GF-D8 (cell line): ENCODE data around the gene BCL6B.
"Not testable (repeated sequence)": the region's sequence is repeated elsewhere in the genome, so short reads cannot be mapped to it uniquely, and the experiment has no call there.

Source experiments
- DNase-seq: peaks from one replicate; lab custom pipeline; 2025; lab: John Stamatoyannopoulos, UW

Gene BCL6B

DNA sequence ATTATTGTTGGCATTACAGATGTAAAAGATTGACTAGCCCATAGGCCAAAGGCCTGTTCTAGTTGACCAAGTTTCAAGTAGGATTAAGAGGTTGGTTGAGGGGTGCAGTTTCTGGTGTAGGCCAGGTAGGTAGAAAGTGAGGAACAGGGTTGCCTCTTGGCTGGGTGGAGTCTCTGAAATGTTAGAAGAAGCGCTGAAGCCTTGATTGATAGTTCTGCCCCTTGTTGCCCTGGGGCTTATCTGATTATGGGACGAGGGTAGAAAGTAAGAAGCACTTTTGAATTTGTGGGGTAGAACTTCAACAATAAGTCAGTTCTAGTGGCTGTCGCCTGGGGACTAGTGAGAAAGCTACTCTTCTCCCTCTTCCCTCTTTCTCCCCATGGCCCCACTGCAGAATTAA is 6.2 kb downstream of the BCL6B start:
- no peak for DNase-seq

DNA sequence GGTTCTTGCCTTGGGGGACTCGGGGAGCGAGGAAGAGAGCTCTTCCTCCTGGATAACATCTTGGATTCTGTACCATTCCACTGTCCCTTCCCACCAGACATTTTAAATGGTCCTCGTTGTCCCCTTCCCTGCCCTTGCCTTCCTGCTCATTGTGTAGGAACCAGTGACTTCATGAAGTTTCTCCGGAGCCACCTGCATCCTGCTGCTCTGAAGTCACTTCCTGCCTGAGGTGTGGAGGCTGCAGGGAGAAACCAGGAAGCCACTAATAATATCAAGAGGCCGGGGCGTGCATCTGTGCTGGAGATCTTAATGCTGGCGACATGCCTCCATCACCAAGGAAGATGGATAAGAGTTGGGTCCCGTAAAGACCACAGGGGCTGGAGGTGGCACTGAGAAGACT is 6.8 kb downstream of the BCL6B start:
- DNase-seq, result peak; percentile 17

DNA sequence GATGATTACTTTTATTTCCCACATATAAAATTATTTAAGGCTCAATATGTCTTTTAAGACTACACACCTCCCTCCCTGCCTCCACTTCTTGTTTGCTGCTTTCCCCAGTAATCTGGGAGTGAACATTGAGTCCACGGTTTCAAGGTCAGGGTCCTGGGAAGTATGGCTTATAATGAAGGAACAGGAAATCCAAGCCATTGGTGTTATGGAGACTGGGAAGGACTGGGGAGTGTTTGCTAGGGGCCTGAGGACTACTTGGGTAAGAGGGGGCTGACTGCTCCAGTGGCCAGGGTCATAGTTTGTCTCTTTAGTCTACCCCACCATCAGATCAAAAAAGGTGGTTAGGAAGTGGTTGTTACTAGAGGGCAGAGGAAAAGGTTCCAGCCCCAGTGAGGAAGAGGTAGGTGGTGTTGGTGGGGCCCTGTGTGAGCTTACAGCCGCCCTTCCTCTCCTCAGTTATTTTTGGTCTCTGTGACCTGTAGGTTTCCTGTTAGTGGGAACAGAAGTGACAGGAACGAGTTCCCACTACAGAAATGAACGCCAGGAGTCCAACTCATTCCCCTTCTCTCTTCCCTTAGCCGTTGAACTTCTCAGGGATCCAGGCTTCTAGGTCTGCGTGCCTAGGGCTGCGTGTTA is 12.2 kb downstream of the BCL6B start:
- no peak for DNase-seq

DNA sequence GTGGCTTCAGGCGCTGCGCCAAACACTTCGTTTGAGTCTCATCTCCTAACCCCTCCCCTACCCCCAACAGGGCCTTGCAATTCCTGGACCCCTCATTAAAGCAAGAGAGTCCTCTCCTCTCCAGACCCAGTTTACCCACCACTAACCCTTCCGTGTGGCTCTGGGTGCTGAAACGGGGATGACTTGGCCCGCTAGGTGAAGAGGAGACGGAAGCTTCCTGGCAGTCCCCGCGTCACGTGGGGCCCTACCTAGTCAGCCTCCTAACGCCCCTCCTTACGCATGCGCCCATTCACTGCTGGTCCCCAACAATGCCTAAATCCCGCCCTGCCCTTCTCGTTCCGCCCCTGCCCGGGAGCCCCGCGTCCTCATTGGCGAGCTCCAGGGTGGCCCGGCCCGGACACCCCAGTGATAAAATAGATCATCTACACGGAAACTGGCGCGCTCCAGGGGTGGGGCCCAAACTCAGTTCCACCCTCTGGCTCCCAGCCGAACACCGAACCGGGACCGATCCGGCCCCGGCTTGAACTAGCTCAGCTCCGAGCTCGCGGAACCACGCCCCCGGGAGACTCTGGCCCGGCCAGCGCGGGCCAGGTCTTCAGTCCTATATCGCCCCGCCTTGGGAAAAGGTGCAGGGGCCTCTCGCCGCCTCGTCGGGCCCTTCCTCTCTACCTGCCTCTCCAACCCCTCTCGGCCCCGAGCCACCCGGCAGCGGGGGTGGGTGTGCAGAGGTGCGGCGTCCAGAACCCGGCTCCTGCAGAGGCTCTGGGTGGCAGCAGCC is 12.9 kb downstream of the BCL6B start, which contains the start of gene SLC16A13:
Gene SLC16A13 (plus strand): TSS at position 425 of the 778 bp plus-strand sequence. CDS start 368 bp downstream, outside the sequence.
- DNase-seq, result peak; percentile 81

DNA sequence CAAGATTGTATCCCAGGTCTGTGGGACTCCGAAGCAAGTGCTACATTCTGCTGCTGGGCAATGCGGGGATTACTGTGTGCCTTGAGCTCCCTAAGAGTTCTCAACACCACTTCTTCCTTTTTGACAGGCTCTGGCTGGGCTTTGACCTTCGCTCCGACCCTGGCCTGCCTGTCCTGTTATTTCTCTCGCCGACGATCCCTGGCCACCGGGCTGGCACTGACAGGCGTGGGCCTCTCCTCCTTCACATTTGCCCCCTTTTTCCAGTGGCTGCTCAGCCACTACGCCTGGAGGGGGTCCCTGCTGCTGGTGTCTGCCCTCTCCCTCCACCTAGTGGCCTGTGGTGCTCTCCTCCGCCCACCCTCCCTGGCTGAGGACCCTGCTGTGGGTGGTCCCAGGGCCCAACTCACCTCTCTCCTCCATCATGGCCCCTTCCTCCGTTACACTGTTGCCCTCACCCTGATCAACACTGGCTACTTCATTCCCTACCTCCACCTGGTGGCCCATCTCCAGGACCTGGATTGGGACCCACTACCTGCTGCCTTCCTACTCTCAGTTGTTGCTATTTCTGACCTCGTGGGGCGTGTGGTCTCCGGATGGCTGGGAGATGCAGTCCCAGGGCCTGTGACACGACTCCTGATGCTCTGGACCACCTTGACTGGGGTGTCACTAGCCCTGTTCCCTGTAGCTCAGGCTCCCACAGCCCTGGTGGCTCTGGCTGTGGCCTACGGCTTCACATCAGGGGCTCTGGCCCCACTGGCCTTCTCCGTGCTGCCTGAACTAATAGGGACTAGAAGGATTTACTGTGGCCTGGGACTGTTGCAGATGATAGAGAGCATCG is 15.4 kb downstream of the BCL6B start:
- DNase-seq, result no peak

DNA sequence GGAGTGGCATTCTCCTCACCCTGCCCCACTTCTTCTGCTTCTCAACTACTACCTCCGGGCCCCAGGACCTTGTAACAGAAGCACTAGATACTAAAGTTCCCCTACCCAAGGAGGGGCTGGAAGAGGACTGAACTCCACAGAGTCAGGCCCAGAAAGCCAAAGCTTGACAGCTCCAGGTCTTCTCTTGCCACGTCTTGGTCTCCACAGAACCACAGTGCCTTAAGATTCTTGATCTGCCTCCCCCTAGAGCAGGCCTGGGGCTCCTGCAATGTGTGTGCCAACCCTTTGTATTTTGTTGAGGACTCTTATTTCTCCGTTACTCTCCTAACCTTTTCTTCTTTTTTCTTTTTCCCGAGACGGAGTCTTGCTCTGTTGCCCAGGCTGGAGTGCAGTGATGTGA is 17.0 kb downstream of the BCL6B start:
- no peak for DNase-seq

GRCh38 chr17:7041607-7042500 is 19.0 kb downstream of the BCL6B start:
- DNase-seq, result no peak

- DNase-seq, result no peak
These were observed 19.8 kb downstream of the BCL6B start for GRCh38 chr17:7042501-7043181.

GRCh38 chr17:7043182-7043496 is 20.3 kb downstream of the BCL6B start:
- DNase-seq, result no peak

GRCh38 chr17:7043497-7044198 is 20.8 kb downstream of the BCL6B start, which contains the start of gene SLC16A11:
TSS of gene SLC16A11 (minus strand) at chr17:7044092. CDS start at chr17:7043513, 579 bp downstream.
- no peak for DNase-seq

DNA sequence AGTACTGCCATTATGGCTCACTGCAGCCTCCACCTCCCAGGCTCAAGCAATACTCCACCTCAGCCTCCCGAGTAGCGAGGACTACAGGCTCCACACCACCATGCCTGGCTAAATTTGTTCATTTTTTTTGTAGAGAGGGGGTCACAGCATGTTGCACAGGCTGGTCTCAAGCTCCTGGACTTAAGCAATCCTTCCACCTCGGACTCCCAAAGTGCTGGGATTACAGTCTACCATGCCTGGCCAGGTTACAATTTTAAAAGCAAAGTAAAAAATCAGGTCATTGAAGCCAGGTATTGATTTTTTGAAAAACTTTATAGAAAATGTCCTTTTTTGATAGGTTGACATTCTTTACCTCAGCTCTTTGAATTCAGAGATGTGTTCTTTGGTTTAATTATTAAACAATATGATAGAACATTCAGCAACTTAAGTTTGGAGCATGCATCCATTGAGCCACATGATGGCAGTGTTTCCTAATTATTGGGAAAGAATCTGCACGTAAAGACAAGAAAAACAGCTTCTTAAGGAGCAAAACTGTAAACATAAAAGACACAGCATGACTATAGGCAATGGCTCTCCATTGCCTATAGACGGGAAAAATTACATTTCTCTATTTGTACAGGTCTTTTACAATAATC is 22.8 kb downstream of the BCL6B start:
- DNase-seq, result no peak

DNA sequence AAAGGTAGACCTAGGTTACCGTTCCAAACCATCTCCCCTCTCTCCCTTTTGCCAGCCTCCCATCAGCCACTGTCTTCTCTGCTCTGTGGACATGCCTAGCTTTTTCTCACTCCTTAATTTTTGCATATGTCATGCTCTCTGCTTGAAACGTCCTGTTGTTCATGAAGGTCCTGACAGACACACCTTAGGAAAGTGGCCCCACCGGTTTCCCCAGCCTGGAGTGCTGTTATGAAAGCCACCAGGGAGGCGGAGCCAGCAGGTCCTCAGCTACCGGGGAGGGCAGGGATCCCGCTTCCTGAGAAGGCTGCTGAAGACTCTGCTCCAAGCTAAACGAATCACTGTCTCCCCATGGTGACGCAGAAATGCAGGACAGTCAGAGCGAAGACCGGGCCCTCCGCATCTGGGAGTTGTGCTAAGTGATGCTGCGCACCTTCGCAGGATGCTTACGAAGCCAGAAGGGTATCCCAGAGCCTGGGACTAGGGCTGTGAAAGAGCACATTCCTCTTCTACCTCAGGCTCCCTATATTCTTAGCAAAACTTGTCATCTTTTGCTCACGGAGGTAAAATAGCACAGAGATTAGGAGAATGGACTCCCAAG is 23.4 kb downstream of the BCL6B start:
- DNase-seq, result no peak

GRCh38 chr17:7046725-7047397 is 24.0 kb downstream of the BCL6B start:
- DNase-seq, result not testable (repeated sequence)

DNA sequence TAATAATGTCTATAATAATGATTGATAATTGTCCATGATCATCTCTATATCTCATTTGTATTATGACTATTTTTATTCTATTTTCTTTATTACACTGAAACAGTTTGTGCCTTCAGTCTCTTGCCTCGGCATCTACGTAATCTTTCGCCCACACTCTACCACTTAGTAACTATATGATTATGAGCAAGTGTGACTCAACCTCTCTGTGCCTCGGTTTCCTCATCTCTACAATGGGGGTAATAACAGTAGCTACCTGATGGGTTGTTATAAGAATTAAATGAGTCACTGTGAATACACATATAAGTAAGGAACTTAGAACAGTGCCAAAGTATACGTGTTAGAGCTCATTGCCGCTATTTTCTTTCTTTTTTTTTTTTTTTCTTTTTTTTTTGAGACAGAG is 24.7 kb downstream of the BCL6B start:
- no peak for DNase-seq

GRCh38 chr17:7048968-7049367 is 26.1 kb downstream of the BCL6B start:
- DNase-seq, result no peak

- not testable (repeated sequence) for DNase-seq
These were observed 27.7 kb downstream of the BCL6B start for GRCh38 chr17:7050583-7050982.

- DNase-seq, result no peak
These were observed 33.5 kb downstream of the BCL6B start for GRCh38 chr17:7056386-7056785.

GRCh38 chr17:7058831-7059447 is 36.1 kb downstream of the BCL6B start:
- no peak for DNase-seq
